PC-9 (cell line): ENCODE measurements around the gene CHCHD4. TPM values are rescaled to one million over a fixed set of nuclear protein-coding genes. Genes with fewer than 3 reads are reported as not detected.

ENCODE experiments used
- BruUV-seq: library from RNA; stranded (reverse); fragments of 400-500 nt; replicated peaks from 2 replicates; lab custom pipeline; 2021; lab: Mats Ljungman, UMichigan
- CTCF ChIA-PET: fragments of 300-600 bp; sonication (Branson Sonifier 250); formaldehyde crosslinking; loops from one replicate; lab custom pipeline; 2022; ENCODE audit warnings: antibody characterized with exemption; lab: Charles Lee
- POLR2A ChIA-PET: fragments of 300-600 bp; sonication (Branson Sonifier 250); formaldehyde crosslinking; loops from one replicate; lab custom pipeline; 2022; ENCODE audit warnings: antibody characterized with exemption; ENCODE audit not compliant: unreplicated experiment; lab: Charles Lee
- DNase-seq, 2 experiments: peaks; one replicate each; pipeline versions ENCODE4 v3.0.0 to v3.0.0-alpha.2; 2015 to 2022; ENCODE audit warnings: mixed read lengths in 1 of 2
- H2AFZ ChIP-seq: fragments of 200-600 bp; sonication (generic); 2 replicates; pipeline ENCODE4 v1.8.1; 2017; ENCODE audit warnings: antibody characterized with exemption
- H3F3A ChIP-seq: fragments of 200-600 bp; sonication (generic); 2 replicates; pipeline ENCODE4 v1.8.1; 2017; ENCODE audit warnings: antibody characterized with exemption, mild to moderate bottlenecking, low read depth; ENCODE audit not compliant: insufficient read depth
- H3K27ac ChIP-seq: fragments of 200-600 bp; sonication (generic); 2 replicates; pipeline ENCODE4 v1.6.1; 2016; ENCODE audit warnings: mixed run types
- H3K27me3 ChIP-seq: fragments of 200-600 bp; sonication (generic); 2 replicates; pipeline ENCODE4 v1.6.1; 2016; ENCODE audit warnings: low read depth, mixed run types; ENCODE audit not compliant: insufficient read depth
- H3K36me3 ChIP-seq: fragments of 200-600 bp; sonication (generic); 2 replicates; pipeline ENCODE4 v1.6.1; 2016; ENCODE audit warnings: low read depth, mixed run types
- H3K4me1 ChIP-seq: fragments of 200-600 bp; sonication (generic); replicated peaks from 2 replicates; pipeline ENCODE4 v1.6.1; 2016; ENCODE audit warnings: mixed run types; ENCODE audit not compliant: insufficient read depth
- H3K4me2 ChIP-seq: fragments of 200-600 bp; sonication (generic); 2 replicates; pipeline ENCODE4 v1.6.1; 2017; ENCODE audit warnings: mixed run types
- H3K4me3 ChIP-seq: fragments of 200-600 bp; sonication (generic); 2 replicates; pipeline ENCODE4 v1.6.1; 2016; ENCODE audit warnings: mixed run types
- H3K79me2 ChIP-seq: fragments of 200-600 bp; sonication (generic); 2 replicates; pipeline ENCODE4 v1.6.1; 2017; ENCODE audit warnings: low read depth, mixed run types
- H3K9me2 ChIP-seq: fragments of 200-600 bp; sonication (generic); 2 replicates; pipeline ENCODE4 v1.8.1; 2017; ENCODE audit warnings: mild to moderate bottlenecking; ENCODE audit not compliant: insufficient read depth
- H3K9me3 ChIP-seq: fragments of 200-600 bp; sonication (generic); 2 replicates; pipeline ENCODE4 v1.8.1; 2016; ENCODE audit warnings: low read depth; ENCODE audit not compliant: insufficient read depth
- H4K20me1 ChIP-seq: fragments of 200-600 bp; sonication (generic); 2 replicates; pipeline ENCODE4 v1.8.1; 2017; ENCODE audit not compliant: insufficient read depth
- EZH2 ChIP-seq: fragments of 200-600 bp; sonication (generic); IDR thresholded peaks from 2 replicates; pipeline ENCODE4 v1.8.0; 2017; ENCODE audit warnings: antibody characterized with exemption, low read depth
- intact Hi-C: fragments of 100-400 bp; cut with micrococcal nuclease; formaldehyde crosslinking; loops from one replicate; pipeline ENCODE4 v1.10.0; 2022; ENCODE audit not compliant: unreplicated experiment
- total RNA-seq: library from RNA; stranded (reverse); gene quantifications from 2 replicates; pipeline ENCODE4 v1.2.3, GENCODE V29; 2021
- TF ChIP-seq, protein P1 (sequence below): fragments of 200-600 bp; sonication (generic); conservative IDR thresholded peaks from 2 replicates; pipeline ENCODE4 v1.6.1; 2017; ENCODE audit warnings: mixed run types, antibody characterized with exemption, mild to moderate bottlenecking, moderate library complexity

CHCHD4 gene
- total RNA-seq, 1 experiment from 2014 or later, result 17.6 TPM

DNA sequence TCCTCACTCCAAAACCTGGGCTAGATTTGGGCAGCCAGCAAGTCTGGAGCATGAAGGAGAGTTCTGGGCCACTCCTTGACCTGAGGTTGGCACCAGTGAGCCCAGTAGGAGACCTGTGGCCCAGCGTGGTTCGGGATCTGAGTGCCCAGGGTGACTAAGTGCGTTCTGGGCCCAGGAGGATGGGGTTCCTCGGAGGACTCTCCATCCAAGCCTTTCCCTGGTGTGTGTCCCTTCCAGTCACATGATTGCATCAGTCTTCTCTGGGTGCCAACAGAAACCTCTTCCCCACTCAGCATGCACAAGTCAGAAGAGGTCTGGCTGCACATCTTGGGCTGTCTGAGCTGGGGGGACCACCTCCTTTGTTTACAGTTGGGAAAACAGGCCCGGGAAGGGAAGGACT lies 15.1 kb upstream of the CHCHD4 start:
- Histone ChIP-seq H3K4me1 (peaks cover 40% of the 10 kb centered on the region), H3K36me3 (peaks cover 21% of the 10 kb centered on the region), H3K9me2 (no peaks in the 10 kb centered on the region), H2AFZ (no peak overlapping the region), H3K79me2 (no peaks in the 10 kb centered on the region), H3K4me3 (no peak overlapping the region), H3K27ac (no peak overlapping the region), H3F3A (peaks cover 44% of the 10 kb centered on the region), H3K4me2 (no peak overlapping the region), H3K9me3 (no peaks in the 10 kb centered on the region), H4K20me1 (no peaks in the 10 kb centered on the region), H3K27me3 (no peaks in the 10 kb centered on the region)
- CTCF ChIA-PET, result no interaction called here
- intact Hi-C loops, result no loop called here
- DNase-seq, result no peak
- no TSS peak for BruUV-seq
- TF ChIP-seq, protein P1, sequence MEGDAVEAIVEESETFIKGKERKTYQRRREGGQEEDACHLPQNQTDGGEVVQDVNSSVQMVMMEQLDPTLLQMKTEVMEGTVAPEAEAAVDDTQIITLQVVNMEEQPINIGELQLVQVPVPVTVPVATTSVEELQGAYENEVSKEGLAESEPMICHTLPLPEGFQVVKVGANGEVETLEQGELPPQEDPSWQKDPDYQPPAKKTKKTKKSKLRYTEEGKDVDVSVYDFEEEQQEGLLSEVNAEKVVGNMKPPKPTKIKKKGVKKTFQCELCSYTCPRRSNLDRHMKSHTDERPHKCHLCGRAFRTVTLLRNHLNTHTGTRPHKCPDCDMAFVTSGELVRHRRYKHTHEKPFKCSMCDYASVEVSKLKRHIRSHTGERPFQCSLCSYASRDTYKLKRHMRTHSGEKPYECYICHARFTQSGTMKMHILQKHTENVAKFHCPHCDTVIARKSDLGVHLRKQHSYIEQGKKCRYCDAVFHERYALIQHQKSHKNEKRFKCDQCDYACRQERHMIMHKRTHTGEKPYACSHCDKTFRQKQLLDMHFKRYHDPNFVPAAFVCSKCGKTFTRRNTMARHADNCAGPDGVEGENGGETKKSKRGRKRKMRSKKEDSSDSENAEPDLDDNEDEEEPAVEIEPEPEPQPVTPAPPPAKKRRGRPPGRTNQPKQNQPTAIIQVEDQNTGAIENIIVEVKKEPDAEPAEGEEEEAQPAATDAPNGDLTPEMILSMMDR, result no peak
- no peak for TF ChIP-seq EZH2
- POLR2A ChIA-PET, result no interaction called here

DNA sequence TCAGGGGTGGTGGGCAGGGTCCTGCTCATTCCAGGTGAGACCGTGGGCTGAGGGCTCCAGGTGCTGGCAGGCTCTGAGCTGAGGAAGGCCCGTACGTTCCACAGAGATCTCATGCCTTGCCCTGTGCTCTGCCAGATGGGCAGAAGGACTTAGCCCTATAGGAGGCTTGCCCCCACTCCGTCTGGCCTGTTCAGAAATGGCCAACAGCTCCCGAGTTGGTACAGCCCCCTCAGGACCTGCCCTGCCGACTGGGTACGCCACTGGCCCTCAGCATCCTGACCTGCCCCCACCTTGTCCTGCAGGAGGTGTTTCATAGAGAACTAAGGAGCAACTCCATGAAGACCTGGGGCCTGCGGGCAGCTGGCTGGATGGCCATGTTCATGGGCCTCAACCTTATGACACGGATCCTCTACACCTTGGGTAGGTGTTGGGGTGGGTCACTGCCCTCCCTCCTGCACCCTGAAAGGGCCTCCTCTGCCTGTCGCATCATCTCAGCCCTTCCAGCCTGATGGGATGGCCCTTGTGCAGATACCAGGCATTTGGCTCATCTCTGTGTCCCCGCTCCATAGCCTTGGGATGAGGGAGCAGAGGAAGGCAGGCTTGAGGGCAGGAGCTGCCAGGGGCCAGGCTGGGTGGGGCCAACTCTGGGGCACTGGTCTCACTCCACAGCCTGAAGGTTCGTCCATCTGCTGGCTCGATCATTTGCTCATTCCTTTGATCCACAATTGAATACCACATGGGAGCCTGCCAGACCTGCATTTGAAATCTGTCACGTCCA lies 14.4 kb upstream of the CHCHD4 start:
- H3K4me2 ChIP-seq, result no peak overlapping the region
- no peak for DNase-seq
- no peak overlapping the region for H3K4me3 ChIP-seq
- no TSS peak for BruUV-seq
- H3F3A ChIP-seq, result peaks cover 39% of the 10 kb centered on the region
- no peaks in the 10 kb centered on the region for H3K9me3 ChIP-seq
- peaks cover 21% of the 10 kb centered on the region for H3K36me3 ChIP-seq
- no peak overlapping the region for H3K27ac ChIP-seq
- peaks cover 35% of the 10 kb centered on the region for H3K4me1 ChIP-seq
- intact Hi-C loops, result no loop called here
- no peaks in the 10 kb centered on the region for H3K27me3 ChIP-seq
- TF ChIP-seq, protein P1, result no peak
- TF ChIP-seq EZH2, result no peak
- no peak overlapping the region for H2AFZ ChIP-seq
- CTCF ChIA-PET, result no interaction called here
- H3K79me2 ChIP-seq, result no peaks in the 10 kb centered on the region
- H3K9me2 ChIP-seq, result no peaks in the 10 kb centered on the region
- no peaks in the 10 kb centered on the region for H4K20me1 ChIP-seq
- POLR2A ChIA-PET, result no interaction called here

DNA sequence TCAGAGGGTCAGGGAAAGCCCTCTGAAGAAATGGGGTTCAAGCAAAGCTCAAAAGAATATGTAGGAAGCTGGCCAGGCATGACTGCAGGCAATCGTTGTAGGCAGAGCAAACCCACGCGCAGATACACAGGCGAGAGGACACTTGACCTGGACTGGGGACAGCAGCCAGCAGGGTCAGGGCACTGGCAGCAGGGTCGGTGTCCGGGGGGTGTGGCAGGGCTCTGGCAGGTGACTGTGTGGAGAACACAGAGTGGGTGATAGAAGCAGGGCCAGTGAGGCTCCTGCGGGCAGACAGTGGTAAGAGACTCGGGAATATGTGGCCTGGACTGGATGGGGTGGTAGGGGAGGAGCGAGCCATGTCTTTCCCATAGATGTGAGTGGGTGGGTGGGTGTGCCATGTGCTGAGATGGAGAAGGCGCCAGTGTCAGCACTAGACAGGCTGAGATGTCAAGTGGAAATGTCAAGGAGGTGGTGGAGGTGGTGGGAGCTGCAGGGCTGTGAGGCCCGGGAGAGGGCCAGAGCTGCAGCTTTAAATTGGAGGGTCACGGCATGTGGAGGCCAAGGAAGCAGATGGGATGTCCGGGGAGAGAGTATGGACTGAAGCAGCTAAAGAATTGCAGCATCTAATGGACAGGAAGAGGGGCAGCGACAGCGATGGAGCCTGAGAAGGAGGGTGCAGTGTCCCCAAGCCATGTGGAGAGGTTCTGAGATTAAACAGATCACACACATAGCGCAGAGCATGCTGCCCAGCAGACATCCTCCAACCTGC lies 13.6 kb upstream of the CHCHD4 start:
- no peaks in the 10 kb centered on the region for H4K20me1 ChIP-seq
- no peaks in the 10 kb centered on the region for H3K27me3 ChIP-seq
- no peaks in the 10 kb centered on the region for H3K79me2 ChIP-seq
- BruUV-seq, result no TSS peak
- H3K4me1 ChIP-seq, result peaks cover 27% of the 10 kb centered on the region
- DNase-seq, result no peak
- POLR2A ChIA-PET, result no interaction called here
- H3K9me3 ChIP-seq, result no peaks in the 10 kb centered on the region
- CTCF ChIA-PET, result no interaction called here
- TF ChIP-seq EZH2, result no peak
- TF ChIP-seq, protein P1, result no peak
- no peaks in the 10 kb centered on the region for H3K9me2 ChIP-seq
- intact Hi-C loops, result no loop called here
- H3K36me3 ChIP-seq, result peaks cover 20% of the 10 kb centered on the region
- peaks cover 31% of the 10 kb centered on the region for H3F3A ChIP-seq
- H3K4me2 ChIP-seq, result no peak overlapping the region
- no peak overlapping the region for H3K4me3 ChIP-seq
- no peak overlapping the region for H2AFZ ChIP-seq
- H3K27ac ChIP-seq, result no peak overlapping the region
